ENCODE measurements around the gene MYRIP.

Gene MYRIP

DNA sequence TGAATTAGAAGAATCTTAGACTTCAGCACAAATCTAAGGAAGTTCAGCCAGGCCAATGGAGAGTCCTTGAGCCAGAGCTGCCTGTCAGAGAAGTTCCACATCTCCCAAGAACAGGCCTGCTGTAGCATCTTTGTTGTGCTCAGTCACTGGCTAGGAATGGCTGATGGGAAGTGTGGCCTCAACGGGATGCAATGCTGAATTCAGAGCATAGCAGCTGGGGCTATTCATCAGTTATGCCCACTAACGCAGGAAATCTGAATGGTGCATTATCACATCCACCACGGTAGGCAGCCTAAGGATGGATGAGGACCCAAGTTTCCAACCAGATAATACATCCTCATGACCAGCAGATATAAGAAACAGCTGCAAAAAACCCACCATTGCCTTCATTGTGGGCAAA lies 496.9 kb downstream of the MYRIP start:
- Histone ChIP-seq H3K27ac (ENCODE audit: insufficient read depth, low read length, poor library complexity, severe bottlenecking) (no peak overlapping the region), H3K27me3 (replicated peaks; ENCODE audit: control insufficient read depth, insufficient read depth, low read length, poor library complexity, severe bottlenecking) (no peaks in the 10 kb centered on the region), H3K9me3 (ENCODE audit: control insufficient read depth, low read length) (no peaks in the 10 kb centered on the region), H3K4me1 (ENCODE audit: control insufficient read depth, insufficient read depth, low read length, poor library complexity, severe bottlenecking) (peaks cover 11% of the 10 kb centered on the region), H3K36me3 (ENCODE audit: control insufficient read depth, insufficient read depth, low read length) (peaks cover 3% of the 10 kb centered on the region), H3K4me3 (ENCODE audit: insufficient read depth, low read depth, low read length, poor library complexity, severe bottlenecking) (no peak overlapping the region)
- DNase-seq = no peak

DNA sequence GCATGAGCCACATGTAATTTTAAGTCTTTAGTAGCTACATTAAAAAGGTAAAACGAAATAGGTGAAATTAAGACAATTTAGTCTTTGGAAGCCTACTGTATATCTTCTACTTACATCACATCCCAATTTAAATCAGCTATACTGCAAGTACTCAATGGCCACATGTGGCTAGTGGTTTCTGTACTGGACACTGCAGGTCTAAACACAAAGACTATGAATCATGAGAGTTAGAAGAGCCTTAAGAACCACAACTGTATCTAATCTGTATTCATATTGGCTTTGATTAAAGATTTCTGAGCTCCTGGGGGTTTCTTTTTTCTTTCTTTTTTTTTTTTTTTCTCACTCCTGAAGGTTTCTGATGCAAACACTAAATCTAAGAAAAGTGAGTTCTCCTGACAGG lies 497.8 kb downstream of the MYRIP start:
- Histone ChIP-seq H3K4me1 (ENCODE audit: control insufficient read depth, insufficient read depth, low read length, poor library complexity, severe bottlenecking) (peaks cover 11% of the 10 kb centered on the region), H3K9me3 (ENCODE audit: control insufficient read depth, low read length) (no peaks in the 10 kb centered on the region), H3K27me3 (replicated peaks; ENCODE audit: control insufficient read depth, insufficient read depth, low read length, poor library complexity, severe bottlenecking) (no peaks in the 10 kb centered on the region), H3K27ac (ENCODE audit: insufficient read depth, low read length, poor library complexity, severe bottlenecking) (no peak overlapping the region), H3K4me3 (ENCODE audit: insufficient read depth, low read depth, low read length, poor library complexity, severe bottlenecking) (no peak overlapping the region), H3K36me3 (ENCODE audit: control insufficient read depth, insufficient read depth, low read length) (peaks cover 8% of the 10 kb centered on the region)
- no peak for DNase-seq

DNA sequence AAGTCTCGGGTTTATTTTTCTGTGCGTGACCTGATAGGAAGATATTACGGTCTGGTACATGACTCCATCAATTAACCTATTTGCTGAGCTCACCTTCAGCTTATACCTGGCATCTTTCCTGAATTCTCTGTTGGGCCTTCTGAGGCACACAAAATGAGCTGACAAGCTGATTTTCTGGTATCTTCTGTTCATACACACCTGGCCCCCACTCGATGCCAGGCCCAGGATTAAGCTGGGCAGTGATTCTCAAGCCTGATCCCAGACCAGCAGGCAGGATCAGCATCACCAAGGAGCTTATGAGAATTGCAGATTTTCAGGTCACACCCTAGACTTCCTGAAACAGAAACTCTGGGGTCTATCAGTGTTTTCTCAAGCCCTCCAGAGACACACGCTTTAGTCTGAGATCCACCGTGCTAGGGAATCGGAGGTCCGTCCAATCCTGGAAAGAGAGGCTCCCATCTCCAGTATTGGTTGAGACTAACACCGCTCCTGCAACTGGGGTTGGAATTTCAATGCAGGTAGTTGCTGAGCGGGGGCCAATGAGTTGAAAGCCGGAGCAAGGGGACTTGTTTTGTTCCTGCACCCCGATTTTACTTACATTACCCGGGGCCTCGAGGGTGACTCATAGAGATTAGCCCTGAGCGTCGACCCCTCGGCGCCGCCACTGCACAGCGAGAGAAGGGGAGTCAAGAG lies 499.5 kb downstream of the MYRIP start:
- peak overlapping the region; percentile 100 for H3K4me3 ChIP-seq (ENCODE audit: insufficient read depth, low read depth, low read length, poor library complexity, severe bottlenecking)
- H3K4me1 ChIP-seq (ENCODE audit: control insufficient read depth, insufficient read depth, low read length, poor library complexity, severe bottlenecking) = peaks cover 11% of the 10 kb centered on the region
- no peaks in the 10 kb centered on the region for H3K27me3 ChIP-seq (replicated peaks; ENCODE audit: control insufficient read depth, insufficient read depth, low read length, poor library complexity, severe bottlenecking)
- H3K9me3 ChIP-seq (ENCODE audit: control insufficient read depth, low read length) = no peaks in the 10 kb centered on the region
- H3K36me3 ChIP-seq (ENCODE audit: control insufficient read depth, insufficient read depth, low read length) = peaks cover 22% of the 10 kb centered on the region
- H3K27ac ChIP-seq (ENCODE audit: insufficient read depth, low read length, poor library complexity, severe bottlenecking) = peak overlapping the region; percentile 97
- DNase-seq = no peak

DNA sequence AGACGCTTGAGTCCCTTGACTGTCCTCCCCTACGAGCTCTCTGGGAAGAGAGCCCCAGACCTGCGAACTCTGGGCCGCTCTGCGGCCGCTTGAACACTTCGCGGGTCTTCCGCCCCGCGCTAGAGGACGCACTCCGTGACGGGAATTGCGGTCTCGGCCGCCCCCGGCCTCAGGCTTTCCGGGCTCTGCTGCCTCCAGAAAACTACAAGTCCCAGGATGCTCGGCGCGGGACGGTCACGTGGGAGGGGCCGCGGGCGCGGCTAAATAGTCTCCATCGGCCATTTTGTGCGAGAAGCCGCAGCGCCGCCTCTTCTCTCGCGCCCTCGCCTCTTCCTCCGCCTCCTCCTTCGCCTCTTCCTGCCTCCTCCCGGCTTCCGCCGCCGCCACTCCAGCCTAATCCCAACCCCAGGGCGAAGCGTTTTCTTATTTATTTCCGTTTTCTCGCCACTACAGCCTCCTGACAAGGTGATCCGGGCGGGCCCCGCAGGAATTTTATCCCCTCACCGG lies 500.1 kb downstream of the MYRIP start, which contains the start of gene EIF1B:
Gene EIF1B, plus strand, starts transcription at position 290 of the 507 bp plus-strand sequence. CDS start 235 bp downstream, outside the sequence.
- peak within 1 kb of the TSS; percentile 100 for H3K4me3 ChIP-seq (ENCODE audit: insufficient read depth, low read depth, low read length, poor library complexity, severe bottlenecking)
- peaks cover 11% of the 10 kb centered on the region for H3K4me1 ChIP-seq (ENCODE audit: control insufficient read depth, insufficient read depth, low read length, poor library complexity, severe bottlenecking)
- H3K27me3 ChIP-seq (replicated peaks; ENCODE audit: control insufficient read depth, insufficient read depth, low read length, poor library complexity, severe bottlenecking) = no peaks in the 10 kb centered on the region
- peak within 1 kb of the TSS; percentile 97 for H3K27ac ChIP-seq (ENCODE audit: insufficient read depth, low read length, poor library complexity, severe bottlenecking)
- no peaks in the 10 kb centered on the region for H3K9me3 ChIP-seq (ENCODE audit: control insufficient read depth, low read length)
- peaks cover 28% of the 10 kb centered on the region for H3K36me3 ChIP-seq (ENCODE audit: control insufficient read depth, insufficient read depth, low read length)
- DNase-seq = peak; percentile 96 to 97 (median 97)

Measured in effector memory CD4-positive, alpha-beta T cell (primary cell).